GM19238 (cell line): ENCODE measurements around the gene MRGPRX1.
"Not testable (repeated sequence)": the region's sequence is repeated elsewhere in the genome, so short reads cannot be mapped to it uniquely, and the experiment has no call there.

ENCODE experiments used
- DNase-seq: peaks from one replicate; pipeline ENCODE4 v3.0.0; 2011; ENCODE audit warnings: low spot score; ENCODE audit not compliant: insufficient read length

Gene MRGPRX1

GRCh38 chr11:18939314-18939713 lies at the start of gene MRGPRX1:
Gene MRGPRX1, minus strand, starts transcription at chr11:18939414. Its CDS starts 4,630 bp downstream, at chr11:18934784.
- no peak for DNase-seq

- DNase-seq = no peak
Measured at GRCh38 chr11:18987454-18988231, 48.4 kb upstream of the MRGPRX1 start.

GRCh38 chr11:18986744-18987143 lies 47.5 kb upstream of the MRGPRX1 start:
- DNase-seq = no peak

GRCh38 chr11:18981897-18982296 lies 42.7 kb upstream of the MRGPRX1 start:
- no peak for DNase-seq

- no peak for DNase-seq
Measured at GRCh38 chr11:18974192-18974591, 35.0 kb upstream of the MRGPRX1 start.

- no peak for DNase-seq
Measured at GRCh38 chr11:18972336-18972735, 33.1 kb upstream of the MRGPRX1 start.

GRCh38 chr11:18969720-18970119 lies 30.5 kb upstream of the MRGPRX1 start:
- DNase-seq = no peak

- DNase-seq = no peak
Measured at GRCh38 chr11:18958221-18958910, 19.2 kb upstream of the MRGPRX1 start.

GRCh38 chr11:18956630-18957029 lies 17.4 kb upstream of the MRGPRX1 start:
- no peak for DNase-seq

- no peak for DNase-seq
Measured at GRCh38 chr11:18936002-18936673, 3.1 kb downstream of the MRGPRX1 start.

- no peak for DNase-seq
Measured at GRCh38 chr11:18934195-18934814, 4.9 kb downstream of the MRGPRX1 start.

- no peak for DNase-seq
Measured at GRCh38 chr11:18927550-18928322, 11.5 kb downstream of the MRGPRX1 start.

- not testable (repeated sequence) for DNase-seq
Measured at GRCh38 chr11:18925426-18925825, 13.8 kb downstream of the MRGPRX1 start.

- DNase-seq = no peak
Measured at GRCh38 chr11:18912883-18913282, 26.3 kb downstream of the MRGPRX1 start.

GRCh38 chr11:18907391-18907790 lies 31.8 kb downstream of the MRGPRX1 start:
- no peak for DNase-seq

GRCh38 chr11:18900637-18901036 lies 38.6 kb downstream of the MRGPRX1 start:
- DNase-seq = not testable (repeated sequence)

- DNase-seq = not testable (repeated sequence)
Measured at GRCh38 chr11:18900151-18900611, 39.0 kb downstream of the MRGPRX1 start.

- not testable (repeated sequence) for DNase-seq
Measured at GRCh38 chr11:18891712-18892111, 47.5 kb downstream of the MRGPRX1 start.

GRCh38 chr11:18890615-18891014 lies 48.6 kb downstream of the MRGPRX1 start:
- DNase-seq = no peak
